Endothelial cell (in vitro differentiated cells): ENCODE results near the gene TMOD1. TPM values are rescaled to one million over a fixed set of nuclear protein-coding genes. Genes with fewer than 3 reads are reported as not detected.

Source experiments
- DNase-seq: peaks from one replicate; pipeline ENCODE4 v3.0.0; 2021; ENCODE audit warnings: low spot score
- H3K27ac Mint-ChIP-seq: one replicate; pipeline ENCODE4 v1.8.0; 2021; ENCODE audit warnings: mixed read lengths, inconsistent platforms; ENCODE audit not compliant: unreplicated experiment
- H3K27me3 Mint-ChIP-seq: one replicate; pipeline ENCODE4 v1.8.0; 2021; ENCODE audit warnings: mild to moderate bottlenecking, moderate library complexity, mixed read lengths, inconsistent platforms; ENCODE audit not compliant: unreplicated experiment
- H3K36me3 Mint-ChIP-seq: one replicate; pipeline ENCODE4 v1.8.0; 2021; ENCODE audit warnings: mild to moderate bottlenecking, low read depth, mixed read lengths, inconsistent platforms; ENCODE audit not compliant: unreplicated experiment
- H3K4me1 Mint-ChIP-seq: one replicate; pipeline ENCODE4 v1.8.0; 2021; ENCODE audit warnings: mild to moderate bottlenecking, mixed read lengths, inconsistent platforms; ENCODE audit not compliant: unreplicated experiment
- H3K4me3 Mint-ChIP-seq: one replicate; pipeline ENCODE4 v1.8.0; 2021; ENCODE audit warnings: mild to moderate bottlenecking, mixed read lengths, inconsistent platforms; ENCODE audit not compliant: unreplicated experiment
- H3K9me3 Mint-ChIP-seq: one replicate; pipeline ENCODE4 v1.8.0; 2021; ENCODE audit warnings: mixed read lengths, inconsistent platforms; ENCODE audit not compliant: unreplicated experiment
- CTCF ChIP-seq: fragments of 200-600 bp; sonication (generic); IDR thresholded peaks from one replicate; pipeline ENCODE4 v1.5.0; 2021; ENCODE audit warnings: antibody characterized with exemption; ENCODE audit not compliant: unreplicated experiment
- total RNA-seq: library from RNA; stranded (reverse); fragmentation: NEBNext Ultra II Directional; extraction: Animal tissue kit (Norgen Biotek cat#: 25700); gene quantifications from one replicate; pipeline ENCODE4 v1.2.1, GENCODE V29; 2021; ENCODE audit not compliant: unreplicated experiment

Gene TMOD1
- total RNA-seq, 1 donor from 2014 or later = 0.41 TPM

- Mint-ChIP-seq H3K36me3 (no peaks in the 10 kb centered on the region), H3K9me3 (no peaks in the 10 kb centered on the region), H3K4me3 (no peak overlapping the region), H3K27me3 (peaks cover 8% of the 10 kb centered on the region), H3K27ac (no peak overlapping the region), H3K4me1 (no peaks in the 10 kb centered on the region)
- DNase-seq = no peak
- no peak for TF ChIP-seq CTCF
Observed at GRCh38 chr9:97517331-97518089, 16.0 kb downstream of the TMOD1 start.

GRCh38 chr9:97518166-97518908 lies 16.9 kb downstream of the TMOD1 start:
- TF ChIP-seq CTCF = no peak
- peaks cover 8% of the 10 kb centered on the region for H3K27me3 Mint-ChIP-seq
- no peak overlapping the region for H3K27ac Mint-ChIP-seq

GRCh38 chr9:97518909-97519307 lies 17.4 kb downstream of the TMOD1 start:
- H3K4me1 Mint-ChIP-seq = no peaks in the 10 kb centered on the region
- H3K27ac Mint-ChIP-seq = no peak overlapping the region
- no peaks in the 10 kb centered on the region for H3K9me3 Mint-ChIP-seq
- no peak for DNase-seq
- no peak for TF ChIP-seq CTCF
- H3K36me3 Mint-ChIP-seq = no peaks in the 10 kb centered on the region
- no peak overlapping the region for H3K4me3 Mint-ChIP-seq
- peaks cover 8% of the 10 kb centered on the region for H3K27me3 Mint-ChIP-seq

More at GRCh38 chr9:97518166-97518908, 16.9 kb downstream of the TMOD1 start:
- DNase-seq = no peak
- H3K36me3 Mint-ChIP-seq = no peaks in the 10 kb centered on the region
- no peaks in the 10 kb centered on the region for H3K4me1 Mint-ChIP-seq
- H3K9me3 Mint-ChIP-seq = no peaks in the 10 kb centered on the region
- H3K4me3 Mint-ChIP-seq = no peak overlapping the region

GRCh38 chr9:97519441-97519970 lies 18.0 kb downstream of the TMOD1 start:
- no peak for DNase-seq
- Mint-ChIP-seq H3K27me3 (peaks cover 8% of the 10 kb centered on the region), H3K27ac (no peak overlapping the region), H3K9me3 (no peaks in the 10 kb centered on the region), H3K36me3 (no peaks in the 10 kb centered on the region), H3K4me1 (no peaks in the 10 kb centered on the region), H3K4me3 (no peak overlapping the region)
- TF ChIP-seq CTCF = no peak
